Pericardium fibroblast (primary cell): ENCODE results near the gene AP2A2. TPM values are rescaled to one million over a fixed set of nuclear protein-coding genes. Genes with fewer than 3 reads are reported as not detected.

Source experiments
- total RNA-seq: library from RNA; depleted of rRNA; stranded (reverse); fragments of >200 nt; gene quantifications from 2 replicates; pipeline ENCODE4 v1.2.3, GENCODE V29; 2015

AP2A2 gene
- total RNA-seq = 41.9 and 47.2 TPM in 2 replicates

DNA sequence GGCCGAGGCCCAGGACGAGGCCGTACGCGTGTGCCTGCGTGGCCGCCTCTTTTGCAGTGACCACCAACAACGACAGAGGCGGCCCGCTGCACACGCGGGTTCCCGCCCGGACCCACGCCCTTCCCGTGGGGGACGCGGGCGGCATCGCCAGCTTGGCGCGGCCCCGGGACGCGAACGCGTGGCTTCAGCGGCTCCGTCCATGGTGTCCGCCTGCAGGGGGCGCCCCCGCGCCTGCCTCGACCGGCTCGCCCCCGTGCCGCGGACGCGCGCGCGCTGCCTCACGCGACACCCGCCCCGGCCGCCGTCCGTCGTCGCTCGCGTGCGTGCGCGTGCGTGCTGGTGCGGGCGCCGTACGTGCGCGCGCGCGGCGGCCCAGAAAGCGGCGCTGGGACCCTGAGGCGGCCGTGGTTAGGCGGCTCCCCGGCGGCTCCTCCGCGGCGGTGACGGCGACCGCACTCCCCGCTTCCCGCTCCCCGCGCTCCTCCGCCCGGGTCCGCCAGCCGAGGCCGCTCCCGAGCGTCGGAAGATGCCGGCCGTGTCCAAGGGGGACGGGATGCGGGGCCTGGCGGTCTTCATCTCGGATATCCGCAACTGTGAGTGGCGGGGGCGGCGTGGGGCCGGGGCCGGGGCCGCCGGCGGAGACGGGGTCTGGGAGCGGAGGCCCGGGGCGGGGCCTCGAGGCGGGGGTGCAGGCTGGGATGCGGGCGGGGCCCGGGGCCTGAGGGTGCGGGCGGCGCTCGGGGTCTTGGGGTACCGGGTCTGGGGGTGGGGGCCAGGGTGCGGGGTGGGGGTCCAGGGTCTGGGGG lies at the start of gene AP2A2:
Gene AP2A2 (plus strand): TSS at position 375 of the 806 bp plus-strand sequence. CDS start 152 bp downstream, at position 527.

GRCh38 chr11:910589-911030 lies 15.1 kb upstream of the AP2A2 start, which contains the start of gene CHID1:
Gene CHID1, minus strand, starts transcription at chr11:910810. Its CDS starts 5,994 bp downstream, at chr11:904816.

GRCh38 chr11:1036303-1036923 lies 110.7 kb downstream of the AP2A2 start, which contains the start of gene MUC6:
Gene MUC6, minus strand, starts transcription at chr11:1036718. Its CDS starts 63 bp downstream, at chr11:1036655.

Other genes starting within 250 kb of the AP2A2 start
- gene DEAF1, start 230.6 kb upstream of the AP2A2 start, total RNA-seq = 33.8 and 39.2 TPM in 2 replicates
- gene TMEM80, start 230.1 kb upstream of the AP2A2 start, total RNA-seq = 26.4 and 33.7 TPM in 2 replicates
- gene EPS8L2, start 219.6 kb upstream of the AP2A2 start, total RNA-seq = 18.2 and 19.9 TPM in 2 replicates
- gene TALDO1, start 178.4 kb upstream of the AP2A2 start, total RNA-seq = 105 and 133 TPM in 2 replicates
- 34.0 and 46.0 TPM in 2 replicates for gene GATD1, start 148.4 kb upstream of the AP2A2 start, total RNA-seq
- 0.94 and 1.3 TPM in 2 replicates for gene CEND1, start 135.8 kb upstream of the AP2A2 start, total RNA-seq
- gene SLC25A22, start 127.6 kb upstream of the AP2A2 start, total RNA-seq = 9.8 and 18.2 TPM in 2 replicates
- 7.4 and 12.1 TPM in 2 replicates for gene PIDD1, start 120.6 kb upstream of the AP2A2 start, total RNA-seq
- gene RPLP2, start 115.9 kb upstream of the AP2A2 start, total RNA-seq = 1,276 and 1,479 TPM in 2 replicates
- gene PNPLA2, start 107.0 kb upstream of the AP2A2 start, total RNA-seq = 32.1 and 37.1 TPM in 2 replicates
- 0.70 and 3.3 TPM in 2 replicates for gene CRACR2B, start 98.0 kb upstream of the AP2A2 start, total RNA-seq
- gene CD151, start 92.9 kb upstream of the AP2A2 start, total RNA-seq = 300 and 449 TPM in 2 replicates
- gene POLR2L, start 83.3 kb upstream of the AP2A2 start, total RNA-seq = 144 and 256 TPM in 2 replicates
- gene TSPAN4, start 83.0 kb upstream of the AP2A2 start, total RNA-seq = 282 and 332 TPM in 2 replicates
- gene CHID1, start 15.1 kb upstream of the AP2A2 start, total RNA-seq = 88.0 and 91.3 TPM in 2 replicates
- gene MUC6, start 110.8 kb downstream of the AP2A2 start, total RNA-seq = not detected in 2 replicates
- not detected in 2 replicates for gene MUC2, start 149.0 kb downstream of the AP2A2 start, total RNA-seq
- gene MUC5AC, start 232.1 kb downstream of the AP2A2 start, total RNA-seq = not detected in 2 replicates